ENCODE measurements around the gene RNASEH2B. TPM values are rescaled to one million over a fixed set of nuclear protein-coding genes. Genes with fewer than 3 reads are reported as not detected.

The RNASEH2B gene
- total and polyA plus RNA-seq, 12 donors = 23.5 to 77.1 (median 33.0) TPM

- no peak for DNase-seq
- intact Hi-C loops (cut with DNase I) = no loop called here
- no peak overlapping the region for H3K4me3 ChIP-seq
- no peaks in the 10 kb centered on the region for H3K27me3 ChIP-seq
- no peak for TF ChIP-seq POLR2A (IDR thresholded peaks at IDR 0.05)
- TF ChIP-seq, protein P1, sequence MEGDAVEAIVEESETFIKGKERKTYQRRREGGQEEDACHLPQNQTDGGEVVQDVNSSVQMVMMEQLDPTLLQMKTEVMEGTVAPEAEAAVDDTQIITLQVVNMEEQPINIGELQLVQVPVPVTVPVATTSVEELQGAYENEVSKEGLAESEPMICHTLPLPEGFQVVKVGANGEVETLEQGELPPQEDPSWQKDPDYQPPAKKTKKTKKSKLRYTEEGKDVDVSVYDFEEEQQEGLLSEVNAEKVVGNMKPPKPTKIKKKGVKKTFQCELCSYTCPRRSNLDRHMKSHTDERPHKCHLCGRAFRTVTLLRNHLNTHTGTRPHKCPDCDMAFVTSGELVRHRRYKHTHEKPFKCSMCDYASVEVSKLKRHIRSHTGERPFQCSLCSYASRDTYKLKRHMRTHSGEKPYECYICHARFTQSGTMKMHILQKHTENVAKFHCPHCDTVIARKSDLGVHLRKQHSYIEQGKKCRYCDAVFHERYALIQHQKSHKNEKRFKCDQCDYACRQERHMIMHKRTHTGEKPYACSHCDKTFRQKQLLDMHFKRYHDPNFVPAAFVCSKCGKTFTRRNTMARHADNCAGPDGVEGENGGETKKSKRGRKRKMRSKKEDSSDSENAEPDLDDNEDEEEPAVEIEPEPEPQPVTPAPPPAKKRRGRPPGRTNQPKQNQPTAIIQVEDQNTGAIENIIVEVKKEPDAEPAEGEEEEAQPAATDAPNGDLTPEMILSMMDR (IDR thresholded peaks at IDR 0.05) = no peak
- H3K36me3 ChIP-seq (replicated peaks in 1 of 2) = no peaks in the 10 kb centered on the region
- no peaks in the 10 kb centered on the region for H3K9me3 ChIP-seq (replicated peaks in 1 of 3)
- no peak overlapping the region for H3K27ac ChIP-seq
- 83 to 94% (median 92%) methylated on average over 4 to 7 of the region's 7 CpGs for WGBS, 4 donors
- H3K4me1 ChIP-seq (replicated peaks in 1 of 2) = peaks cover 0 to 7% of the 10 kb centered on the region in 2 donors
Measured at GRCh38 chr13:50999641-51000040, 90.0 kb downstream of the RNASEH2B start.

GRCh38 chr13:51000061-51000460, 90.5 kb downstream of the RNASEH2B start:
- TF ChIP-seq, protein P1 (IDR thresholded peaks at IDR 0.05) = no peak
- TF ChIP-seq POLR2A (IDR thresholded peaks at IDR 0.05) = no peak
- H3K27me3 ChIP-seq = no peaks in the 10 kb centered on the region
- no peaks in the 10 kb centered on the region for H3K36me3 ChIP-seq (replicated peaks in 1 of 2)
- intact Hi-C loops (cut with DNase I) = no loop called here
- peaks cover 0 to 7% of the 10 kb centered on the region in 2 donors for H3K4me1 ChIP-seq (replicated peaks in 1 of 2)
- no peaks in the 10 kb centered on the region for H3K9me3 ChIP-seq (replicated peaks in 1 of 3)
- WGBS, 4 donors = 57 to 72% (median 62%) methylated on average over 4 to 5 of the region's 5 CpGs
- no peak overlapping the region for H3K4me3 ChIP-seq
- DNase-seq = no peak
- no peak overlapping the region for H3K27ac ChIP-seq

GRCh38 chr13:51000571-51001260, 91.1 kb downstream of the RNASEH2B start:
- H3K9me3 ChIP-seq (replicated peaks in 1 of 3) = no peaks in the 10 kb centered on the region
- TF ChIP-seq POLR2A (IDR thresholded peaks at IDR 0.05) = no peak
- TF ChIP-seq, protein P1 (IDR thresholded peaks at IDR 0.05) = no peak
- peaks cover 0 to 7% of the 10 kb centered on the region in 2 donors for H3K4me1 ChIP-seq (replicated peaks in 1 of 2)
- H3K4me3 ChIP-seq = no peak overlapping the region
- intact Hi-C loops (cut with DNase I) = no loop called here
- H3K27ac ChIP-seq = no peak overlapping the region
- H3K27me3 ChIP-seq = no peaks in the 10 kb centered on the region
- WGBS, 4 donors = 67 to 76% (median 71%) methylated on average over 15 of the region's 15 CpGs
- no peaks in the 10 kb centered on the region for H3K36me3 ChIP-seq (replicated peaks in 1 of 2)
- DNase-seq = peak; percentile 42 to 72 (median 61)

DNA sequence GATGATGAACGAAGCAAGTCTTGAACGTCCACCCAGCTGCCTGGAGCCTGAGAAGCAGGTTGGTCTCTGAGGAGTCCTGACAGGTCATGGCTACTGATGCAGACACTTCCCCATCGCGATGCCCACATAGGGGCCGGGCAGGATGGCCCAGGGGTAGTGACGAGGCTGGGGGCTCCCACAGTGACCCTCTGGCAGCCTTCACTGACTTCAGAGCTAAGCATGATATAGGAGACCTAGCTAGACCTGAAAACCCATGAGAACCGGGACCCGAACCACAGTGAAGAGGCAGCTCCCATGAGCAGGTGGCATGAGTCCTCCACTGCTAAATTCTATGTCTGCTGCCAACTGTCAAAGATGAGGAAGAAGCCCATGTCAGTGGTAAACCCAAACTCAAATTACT, 91.7 kb downstream of the RNASEH2B start:
- 60 to 88% (median 77%) methylated on average over 1 to 8 of the region's 8 CpGs for WGBS, 4 donors
- intact Hi-C loops (cut with DNase I) = no loop called here

More for the DNA sequence above, 91.7 kb downstream of the RNASEH2B start:
- Histone ChIP-seq H3K4me3 (no peak overlapping the region), H3K27me3 (no peaks in the 10 kb centered on the region), H3K9me3 (replicated peaks in 1 of 3) (no peaks in the 10 kb centered on the region), H3K27ac (no peak overlapping the region), H3K36me3 (replicated peaks in 1 of 2) (no peaks in the 10 kb centered on the region), H3K4me1 (replicated peaks in 1 of 2) (peaks cover 0 to 7% of the 10 kb centered on the region in 2 donors)
- TF ChIP-seq, protein P1 (IDR thresholded peaks at IDR 0.05) = no peak
- no peak for TF ChIP-seq POLR2A (IDR thresholded peaks at IDR 0.05)
- DNase-seq = no peak

All from adrenal gland (tissue), 12 donors.